DND-41 (cell line): Measurements from ENCODE around the gene SHISA9.

Experiments
- EZH2 ChIP-seq: IDR thresholded peaks from 3 replicates; pipeline ENCODE4 v1.6.1; 2012; ENCODE audit warnings: borderline replicate concordance, low read depth, mild to moderate bottlenecking, moderate library complexity, low read length, inconsistent platforms; ENCODE audit not compliant: severe bottlenecking
- TF ChIP-seq, protein P1 (sequence below): IDR thresholded peaks from 2 replicates; pipeline ENCODE4 v1.5.1; 2012; ENCODE audit warnings: borderline replicate concordance, low read length, moderate library complexity, mild to moderate bottlenecking; ENCODE audit not compliant: poor library complexity, severe bottlenecking; ENCODE audit errors: extremely low read depth

DNA sequence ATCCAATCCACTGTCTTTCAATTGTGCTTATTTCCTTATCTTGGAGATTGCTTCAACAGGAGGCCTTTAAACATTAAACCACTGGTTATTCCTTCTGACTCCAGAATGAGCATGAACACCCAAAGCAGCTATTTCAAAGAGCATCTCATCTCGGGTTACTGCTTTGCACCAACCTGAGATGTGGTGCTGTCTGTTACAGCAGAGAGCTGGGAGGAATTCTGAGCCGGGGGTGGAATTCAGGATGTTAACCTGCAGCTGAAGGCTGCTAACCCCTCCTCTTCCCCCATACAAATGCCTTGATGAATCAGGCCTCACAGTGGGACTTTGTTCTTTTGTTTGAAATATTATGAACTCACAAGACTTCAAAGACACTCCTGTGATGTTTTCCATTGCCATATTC is 113.1 kb downstream of the SHISA9 start:
- TF ChIP-seq, protein P1, sequence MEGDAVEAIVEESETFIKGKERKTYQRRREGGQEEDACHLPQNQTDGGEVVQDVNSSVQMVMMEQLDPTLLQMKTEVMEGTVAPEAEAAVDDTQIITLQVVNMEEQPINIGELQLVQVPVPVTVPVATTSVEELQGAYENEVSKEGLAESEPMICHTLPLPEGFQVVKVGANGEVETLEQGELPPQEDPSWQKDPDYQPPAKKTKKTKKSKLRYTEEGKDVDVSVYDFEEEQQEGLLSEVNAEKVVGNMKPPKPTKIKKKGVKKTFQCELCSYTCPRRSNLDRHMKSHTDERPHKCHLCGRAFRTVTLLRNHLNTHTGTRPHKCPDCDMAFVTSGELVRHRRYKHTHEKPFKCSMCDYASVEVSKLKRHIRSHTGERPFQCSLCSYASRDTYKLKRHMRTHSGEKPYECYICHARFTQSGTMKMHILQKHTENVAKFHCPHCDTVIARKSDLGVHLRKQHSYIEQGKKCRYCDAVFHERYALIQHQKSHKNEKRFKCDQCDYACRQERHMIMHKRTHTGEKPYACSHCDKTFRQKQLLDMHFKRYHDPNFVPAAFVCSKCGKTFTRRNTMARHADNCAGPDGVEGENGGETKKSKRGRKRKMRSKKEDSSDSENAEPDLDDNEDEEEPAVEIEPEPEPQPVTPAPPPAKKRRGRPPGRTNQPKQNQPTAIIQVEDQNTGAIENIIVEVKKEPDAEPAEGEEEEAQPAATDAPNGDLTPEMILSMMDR, result no peak
- no peak for TF ChIP-seq EZH2
